HepG2 (cell line): ENCODE results near the gene DHRS1. TPM values are rescaled to one million over a fixed set of nuclear protein-coding genes. Genes with fewer than 3 reads are reported as not detected.

Source experiments
- AHR ChIP-seq: IDR thresholded peaks from 2 replicates; pipeline ENCODE4 v1.6.1; 2018; ENCODE audit warnings: missing genetic modification reagents, missing compliant biosample characterization
- FIP1L1 ChIP-seq: fragments of 200-400 bp; formaldehyde crosslinking; IDR thresholded peaks from 2 replicates; pipeline ENCODE4 v1.6.1; 2018; ENCODE audit warnings: low read depth, mild to moderate bottlenecking, low read length, moderate library complexity, borderline replicate concordance; ENCODE audit not compliant: insufficient read depth
- MXI1 ChIP-seq: IDR thresholded peaks from 3 replicates; pipeline ENCODE4 v1.6.1; 2012; ENCODE audit warnings: low read depth, low read length, inconsistent platforms, borderline replicate concordance
- RCOR2 ChIP-seq: IDR thresholded peaks from 2 replicates; pipeline ENCODE4 v1.6.1; 2016; ENCODE audit warnings: missing biosample characterization, missing genetic modification reagents
- TCF12 ChIP-seq, 2 experiments: fragments of 450-650 bp in 1 of 2; sonication (generic) in 1 of 2; formaldehyde crosslinking in 1 of 2; IDR thresholded peaks; 2 replicates each; pipeline versions ENCODE4 v1.6.1 to v1.8.0; 2017 to 2022; ENCODE audit warnings: antibody characterized with exemption in 1 of 2, mild to moderate bottlenecking in 1 of 2, missing genetic modification reagents in 1 of 2, moderate library complexity in 1 of 2
- ZFP82 ChIP-seq: sonication (generic); formaldehyde crosslinking; IDR thresholded peaks from 2 replicates; pipeline ENCODE4 v1.5.1; 2020; ENCODE audit warnings: mild to moderate bottlenecking, missing genetic modification reagents, borderline replicate concordance
- ZKSCAN5 ChIP-seq: sonication (generic); formaldehyde crosslinking; IDR thresholded peaks from 2 replicates; pipeline ENCODE4 v1.5.1; 2020; ENCODE audit warnings: mild to moderate bottlenecking, missing genetic modification reagents
- ZNF782 ChIP-seq: sonication (generic); formaldehyde crosslinking; IDR thresholded peaks from 2 replicates; pipeline ENCODE4 v1.4.0; 2020; ENCODE audit warnings: missing genetic modification reagents, mild to moderate bottlenecking, borderline replicate concordance
- polyA plus RNA-seq, 8 experiments: library from polyadenylated mRNA; depleted of rRNA in 3 of 8; stranded (reverse) in 7 of 8; unstranded in 1 of 8; fragments of >200 nt; fragmentation: Illumina TruSeq in 4 of 8; extraction: Trizol in 4 of 8; gene quantifications; 2 replicates each; pipeline versions ENCODE4 v1.2.1 to v1.2.3, GENCODE V29; 2011 to 2016; ENCODE audit warnings: low read depth in 4 of 8, missing spikeins in 1 of 8, mixed read lengths in 1 of 8; ENCODE audit not compliant: insufficient read depth in 1 of 8
- total RNA-seq, 5 experiments: library from RNA; depleted of rRNA; stranded (reverse); fragments of >200 nt; fragmentation: Illumina TruSeq; extraction: Trizol; gene quantifications; 2 replicates each; pipeline ENCODE4 v1.2.3, GENCODE V29; 2016; ENCODE audit warnings: low read depth in 1 of 5
- TF ChIP-seq, protein P1 (sequence below): sonication (generic); formaldehyde crosslinking; IDR thresholded peaks from 2 replicates; pipeline ENCODE4 v1.4.0; 2020; ENCODE audit warnings: missing genetic modification reagents
- TF ChIP-seq, protein P2 (sequence below): sonication (generic); formaldehyde crosslinking; IDR thresholded peaks from 2 replicates; pipeline ENCODE4 v1.5.1; 2020; ENCODE audit warnings: missing genetic modification reagents, mild to moderate bottlenecking, borderline replicate concordance
- TF ChIP-seq, protein P3 (sequence below): sonication (generic); formaldehyde crosslinking; IDR thresholded peaks from 2 replicates; pipeline ENCODE4 v1.9.0; 2021; ENCODE audit warnings: mild to moderate bottlenecking, missing genetic modification reagents
- TF ChIP-seq, protein P4 (sequence below): sonication (generic); formaldehyde crosslinking; IDR thresholded peaks from 2 replicates; pipeline ENCODE4 v1.4.0; 2020; ENCODE audit warnings: mild to moderate bottlenecking, missing genetic modification reagents
- TF ChIP-seq, protein P5 (sequence below): sonication (generic); formaldehyde crosslinking; IDR thresholded peaks from 2 replicates; pipeline ENCODE4 v1.8.0; 2023; ENCODE audit warnings: mild to moderate bottlenecking, missing genetic modification reagents
- TF ChIP-seq, protein P6 (sequence below): sonication (generic); formaldehyde crosslinking; IDR thresholded peaks from 2 replicates; pipeline ENCODE4 v1.4.0; 2020; ENCODE audit warnings: missing genetic modification reagents

The DHRS1 gene
- total and polyA plus RNA-seq, 2 of the 13 experiments (the other 11 are each of a cell fraction or from before 2014, with no cell fraction given) = 49.8 to 60.8 TPM

DNA sequence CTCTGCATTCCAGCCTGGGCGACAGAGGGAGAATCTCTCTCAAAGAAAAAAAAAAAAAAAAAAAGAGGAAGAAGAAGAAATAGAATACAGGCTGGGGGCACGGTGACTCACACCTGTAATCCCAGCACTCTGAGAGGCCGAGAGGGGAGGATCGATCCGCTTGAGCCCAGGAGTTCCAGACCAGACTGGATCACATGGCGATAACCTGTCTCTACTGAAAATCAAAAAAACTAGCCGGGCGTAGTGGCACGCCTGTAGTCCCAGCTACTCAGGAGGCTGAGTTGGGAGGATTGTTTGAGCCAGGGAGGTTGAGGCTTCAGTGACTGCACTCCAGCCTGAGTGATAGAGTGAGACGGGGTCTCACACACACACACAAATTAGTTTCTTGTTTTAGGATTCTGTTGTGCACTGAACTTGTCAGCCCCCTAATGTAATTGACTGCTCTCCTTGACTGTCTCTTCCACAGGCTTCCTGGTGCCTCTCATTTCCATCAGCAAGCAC lies 56.2 kb downstream of the DHRS1 start (continued):
- TF ChIP-seq, protein P1, sequence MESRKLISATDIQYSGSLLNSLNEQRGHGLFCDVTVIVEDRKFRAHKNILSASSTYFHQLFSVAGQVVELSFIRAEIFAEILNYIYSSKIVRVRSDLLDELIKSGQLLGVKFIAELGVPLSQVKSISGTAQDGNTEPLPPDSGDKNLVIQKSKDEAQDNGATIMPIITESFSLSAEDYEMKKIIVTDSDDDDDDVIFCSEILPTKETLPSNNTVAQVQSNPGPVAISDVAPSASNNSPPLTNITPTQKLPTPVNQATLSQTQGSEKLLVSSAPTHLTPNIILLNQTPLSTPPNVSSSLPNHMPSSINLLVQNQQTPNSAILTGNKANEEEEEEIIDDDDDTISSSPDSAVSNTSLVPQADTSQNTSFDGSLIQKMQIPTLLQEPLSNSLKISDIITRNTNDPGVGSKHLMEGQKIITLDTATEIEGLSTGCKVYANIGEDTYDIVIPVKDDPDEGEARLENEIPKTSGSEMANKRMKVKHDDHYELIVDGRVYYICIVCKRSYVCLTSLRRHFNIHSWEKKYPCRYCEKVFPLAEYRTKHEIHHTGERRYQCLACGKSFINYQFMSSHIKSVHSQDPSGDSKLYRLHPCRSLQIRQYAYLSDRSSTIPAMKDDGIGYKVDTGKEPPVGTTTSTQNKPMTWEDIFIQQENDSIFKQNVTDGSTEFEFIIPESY = 0 out of 2 replicates have a peak, but pooled peaks have one; percentile 35
- TF ChIP-seq ZFP82 (CRISPR knock-in tag) = 0 out of 2 replicates have a peak, but pooled peaks have one; percentile 29
- TF ChIP-seq, protein P2, sequence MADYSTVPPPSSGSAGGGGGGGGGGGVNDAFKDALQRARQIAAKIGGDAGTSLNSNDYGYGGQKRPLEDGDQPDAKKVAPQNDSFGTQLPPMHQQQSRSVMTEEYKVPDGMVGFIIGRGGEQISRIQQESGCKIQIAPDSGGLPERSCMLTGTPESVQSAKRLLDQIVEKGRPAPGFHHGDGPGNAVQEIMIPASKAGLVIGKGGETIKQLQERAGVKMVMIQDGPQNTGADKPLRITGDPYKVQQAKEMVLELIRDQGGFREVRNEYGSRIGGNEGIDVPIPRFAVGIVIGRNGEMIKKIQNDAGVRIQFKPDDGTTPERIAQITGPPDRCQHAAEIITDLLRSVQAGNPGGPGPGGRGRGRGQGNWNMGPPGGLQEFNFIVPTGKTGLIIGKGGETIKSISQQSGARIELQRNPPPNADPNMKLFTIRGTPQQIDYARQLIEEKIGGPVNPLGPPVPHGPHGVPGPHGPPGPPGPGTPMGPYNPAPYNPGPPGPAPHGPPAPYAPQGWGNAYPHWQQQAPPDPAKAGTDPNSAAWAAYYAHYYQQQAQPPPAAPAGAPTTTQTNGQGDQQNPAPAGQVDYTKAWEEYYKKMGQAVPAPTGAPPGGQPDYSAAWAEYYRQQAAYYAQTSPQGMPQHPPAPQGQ (CRISPR knock-in tag) = no peak
- no peak for TF ChIP-seq TCF12 (IDR thresholded peaks at IDR 0.05)
- TF ChIP-seq TCF12 (CRISPR knock-in tag; IDR thresholded peaks at IDR 0.05) = no peak; the same call in 1 of the 2 replicates
- 0 out of 2 replicates have a peak, but pooled peaks have one; percentile 46 for TF ChIP-seq ZKSCAN5 (CRISPR knock-in tag)
- 0 out of 2 replicates have a peak, but pooled peaks have one; percentile 8 for TF ChIP-seq ZNF782
- TF ChIP-seq, protein P3, sequence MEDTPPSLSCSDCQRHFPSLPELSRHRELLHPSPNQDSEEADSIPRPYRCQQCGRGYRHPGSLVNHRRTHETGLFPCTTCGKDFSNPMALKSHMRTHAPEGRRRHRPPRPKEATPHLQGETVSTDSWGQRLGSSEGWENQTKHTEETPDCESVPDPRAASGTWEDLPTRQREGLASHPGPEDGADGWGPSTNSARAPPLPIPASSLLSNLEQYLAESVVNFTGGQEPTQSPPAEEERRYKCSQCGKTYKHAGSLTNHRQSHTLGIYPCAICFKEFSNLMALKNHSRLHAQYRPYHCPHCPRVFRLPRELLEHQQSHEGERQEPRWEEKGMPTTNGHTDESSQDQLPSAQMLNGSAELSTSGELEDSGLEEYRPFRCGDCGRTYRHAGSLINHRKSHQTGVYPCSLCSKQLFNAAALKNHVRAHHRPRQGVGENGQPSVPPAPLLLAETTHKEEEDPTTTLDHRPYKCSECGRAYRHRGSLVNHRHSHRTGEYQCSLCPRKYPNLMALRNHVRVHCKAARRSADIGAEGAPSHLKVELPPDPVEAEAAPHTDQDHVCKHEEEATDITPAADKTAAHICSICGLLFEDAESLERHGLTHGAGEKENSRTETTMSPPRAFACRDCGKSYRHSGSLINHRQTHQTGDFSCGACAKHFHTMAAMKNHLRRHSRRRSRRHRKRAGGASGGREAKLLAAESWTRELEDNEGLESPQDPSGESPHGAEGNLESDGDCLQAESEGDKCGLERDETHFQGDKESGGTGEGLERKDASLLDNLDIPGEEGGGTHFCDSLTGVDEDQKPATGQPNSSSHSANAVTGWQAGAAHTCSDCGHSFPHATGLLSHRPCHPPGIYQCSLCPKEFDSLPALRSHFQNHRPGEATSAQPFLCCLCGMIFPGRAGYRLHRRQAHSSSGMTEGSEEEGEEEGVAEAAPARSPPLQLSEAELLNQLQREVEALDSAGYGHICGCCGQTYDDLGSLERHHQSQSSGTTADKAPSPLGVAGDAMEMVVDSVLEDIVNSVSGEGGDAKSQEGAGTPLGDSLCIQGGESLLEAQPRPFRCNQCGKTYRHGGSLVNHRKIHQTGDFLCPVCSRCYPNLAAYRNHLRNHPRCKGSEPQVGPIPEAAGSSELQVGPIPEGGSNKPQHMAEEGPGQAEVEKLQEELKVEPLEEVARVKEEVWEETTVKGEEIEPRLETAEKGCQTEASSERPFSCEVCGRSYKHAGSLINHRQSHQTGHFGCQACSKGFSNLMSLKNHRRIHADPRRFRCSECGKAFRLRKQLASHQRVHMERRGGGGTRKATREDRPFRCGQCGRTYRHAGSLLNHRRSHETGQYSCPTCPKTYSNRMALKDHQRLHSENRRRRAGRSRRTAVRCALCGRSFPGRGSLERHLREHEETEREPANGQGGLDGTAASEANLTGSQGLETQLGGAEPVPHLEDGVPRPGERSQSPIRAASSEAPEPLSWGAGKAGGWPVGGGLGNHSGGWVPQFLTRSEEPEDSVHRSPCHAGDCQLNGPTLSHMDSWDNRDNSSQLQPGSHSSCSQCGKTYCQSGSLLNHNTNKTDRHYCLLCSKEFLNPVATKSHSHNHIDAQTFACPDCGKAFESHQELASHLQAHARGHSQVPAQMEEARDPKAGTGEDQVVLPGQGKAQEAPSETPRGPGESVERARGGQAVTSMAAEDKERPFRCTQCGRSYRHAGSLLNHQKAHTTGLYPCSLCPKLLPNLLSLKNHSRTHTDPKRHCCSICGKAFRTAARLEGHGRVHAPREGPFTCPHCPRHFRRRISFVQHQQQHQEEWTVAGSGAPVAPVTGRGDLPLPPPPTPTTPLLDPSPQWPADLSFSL (CRISPR knock-in tag) = no peak
- 0 out of 2 replicates have a peak, but pooled peaks have one; percentile 26 for TF ChIP-seq AHR (CRISPR knock-in tag)
- no peak for TF ChIP-seq FIP1L1
- TF ChIP-seq, protein P4, sequence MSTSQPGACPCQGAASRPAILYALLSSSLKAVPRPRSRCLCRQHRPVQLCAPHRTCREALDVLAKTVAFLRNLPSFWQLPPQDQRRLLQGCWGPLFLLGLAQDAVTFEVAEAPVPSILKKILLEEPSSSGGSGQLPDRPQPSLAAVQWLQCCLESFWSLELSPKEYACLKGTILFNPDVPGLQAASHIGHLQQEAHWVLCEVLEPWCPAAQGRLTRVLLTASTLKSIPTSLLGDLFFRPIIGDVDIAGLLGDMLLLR (CRISPR knock-in tag) = 0 out of 2 replicates have a peak, but pooled peaks have one; percentile 51
- TF ChIP-seq, protein P5, sequence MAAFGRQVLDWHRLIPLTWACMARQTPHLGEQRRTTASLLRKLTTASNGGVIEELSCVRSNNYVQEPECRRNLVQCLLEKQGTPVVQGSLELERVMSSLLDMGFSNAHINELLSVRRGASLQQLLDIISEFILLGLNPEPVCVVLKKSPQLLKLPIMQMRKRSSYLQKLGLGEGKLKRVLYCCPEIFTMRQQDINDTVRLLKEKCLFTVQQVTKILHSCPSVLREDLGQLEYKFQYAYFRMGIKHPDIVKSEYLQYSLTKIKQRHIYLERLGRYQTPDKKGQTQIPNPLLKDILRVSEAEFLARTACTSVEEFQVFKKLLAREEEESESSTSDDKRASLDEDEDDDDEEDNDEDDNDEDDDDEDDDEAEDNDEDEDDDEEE = no peak
- peak; percentile 67; the same call in 1 of the 3 replicates for TF ChIP-seq MXI1
- TF ChIP-seq, protein P6, sequence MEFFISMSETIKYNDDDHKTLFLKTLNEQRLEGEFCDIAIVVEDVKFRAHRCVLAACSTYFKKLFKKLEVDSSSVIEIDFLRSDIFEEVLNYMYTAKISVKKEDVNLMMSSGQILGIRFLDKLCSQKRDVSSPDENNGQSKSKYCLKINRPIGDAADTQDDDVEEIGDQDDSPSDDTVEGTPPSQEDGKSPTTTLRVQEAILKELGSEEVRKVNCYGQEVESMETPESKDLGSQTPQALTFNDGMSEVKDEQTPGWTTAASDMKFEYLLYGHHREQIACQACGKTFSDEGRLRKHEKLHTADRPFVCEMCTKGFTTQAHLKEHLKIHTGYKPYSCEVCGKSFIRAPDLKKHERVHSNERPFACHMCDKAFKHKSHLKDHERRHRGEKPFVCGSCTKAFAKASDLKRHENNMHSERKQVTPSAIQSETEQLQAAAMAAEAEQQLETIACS = no peak
- TF ChIP-seq RCOR2 (CRISPR knock-in tag) = 0 out of 2 replicates have a peak, but pooled peaks have one; percentile 41
